OCI-LY1 (cell line): ENCODE measurements around the gene STX3.

Experiments used
- EZH2 ChIP-seq: fragments of 200-600 bp; sonication (generic), shearing (Covaris generic); IDR thresholded peaks from 2 replicates; pipeline ENCODE4 v1.8.0; 2017; ENCODE audit warnings: borderline replicate concordance, mixed run types, mild to moderate bottlenecking, antibody characterized with exemption, low read length, moderate library complexity, mixed read lengths
- TF ChIP-seq, protein P1 (sequence below): fragments of 200-600 bp; sonication (generic), shearing (Covaris generic); IDR thresholded peaks from 2 replicates; pipeline ENCODE4 v1.5.1; 2017; ENCODE audit warnings: mild to moderate bottlenecking, antibody characterized with exemption, low read length, moderate library complexity, mixed read lengths

DNA sequence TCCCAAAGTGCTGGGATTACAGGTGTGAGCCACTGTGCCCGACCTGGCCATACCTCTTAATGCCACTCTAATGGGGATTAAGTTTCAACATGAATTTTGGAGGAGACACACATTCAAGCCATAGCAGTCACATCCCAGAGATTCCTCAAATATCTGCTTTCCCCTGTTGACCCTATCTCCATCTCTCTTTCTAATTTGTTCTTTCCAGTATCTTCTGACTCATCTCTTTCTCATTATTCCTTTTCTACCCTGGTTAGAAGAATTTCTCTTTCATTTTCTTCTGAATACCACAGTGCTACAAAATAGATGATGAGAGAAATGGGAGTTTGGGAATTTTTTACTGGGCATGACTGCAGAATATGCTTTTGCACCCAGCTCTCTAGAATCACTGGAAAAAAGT lies 46.6 kb upstream of the STX3 start:
- TF ChIP-seq, protein P1, sequence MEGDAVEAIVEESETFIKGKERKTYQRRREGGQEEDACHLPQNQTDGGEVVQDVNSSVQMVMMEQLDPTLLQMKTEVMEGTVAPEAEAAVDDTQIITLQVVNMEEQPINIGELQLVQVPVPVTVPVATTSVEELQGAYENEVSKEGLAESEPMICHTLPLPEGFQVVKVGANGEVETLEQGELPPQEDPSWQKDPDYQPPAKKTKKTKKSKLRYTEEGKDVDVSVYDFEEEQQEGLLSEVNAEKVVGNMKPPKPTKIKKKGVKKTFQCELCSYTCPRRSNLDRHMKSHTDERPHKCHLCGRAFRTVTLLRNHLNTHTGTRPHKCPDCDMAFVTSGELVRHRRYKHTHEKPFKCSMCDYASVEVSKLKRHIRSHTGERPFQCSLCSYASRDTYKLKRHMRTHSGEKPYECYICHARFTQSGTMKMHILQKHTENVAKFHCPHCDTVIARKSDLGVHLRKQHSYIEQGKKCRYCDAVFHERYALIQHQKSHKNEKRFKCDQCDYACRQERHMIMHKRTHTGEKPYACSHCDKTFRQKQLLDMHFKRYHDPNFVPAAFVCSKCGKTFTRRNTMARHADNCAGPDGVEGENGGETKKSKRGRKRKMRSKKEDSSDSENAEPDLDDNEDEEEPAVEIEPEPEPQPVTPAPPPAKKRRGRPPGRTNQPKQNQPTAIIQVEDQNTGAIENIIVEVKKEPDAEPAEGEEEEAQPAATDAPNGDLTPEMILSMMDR: no peak
- no peak for TF ChIP-seq EZH2
